SK-N-SH treated with all-trans-retinoic acid at 6 μM for 48 hours (cell line): ENCODE results near the gene GRM7.

Experiments
- ATAC-seq: fragments of 200-7000 bp; cut with Tn5 transposase; 3 replicates; pipeline ENCODE4 v1.9.1; 2020; ENCODE audit warnings: mild to moderate bottlenecking, moderate library complexity
- ARNTL ChIP-seq: fragments of 450-650 bp; formaldehyde crosslinking; IDR thresholded peaks from 2 replicates; pipeline ENCODE4 v1.5.0; 2020; ENCODE audit warnings: low read depth, mild to moderate bottlenecking, moderate library complexity, borderline replicate concordance
- BACH2 ChIP-seq: fragments of 250-450 bp; sonication (Bioruptor Pico); IDR thresholded peaks from 2 replicates; pipeline ENCODE4 v1.9.0; 2021; ENCODE audit warnings: mild to moderate bottlenecking, borderline replicate concordance
- CSDC2 ChIP-seq: fragments of 250-450 bp; sonication (Bioruptor Pico); IDR thresholded peaks from 2 replicates; pipeline ENCODE4 v1.5.0; 2020; ENCODE audit warnings: mild to moderate bottlenecking, moderate library complexity
- ESRRG ChIP-seq: fragments of 250-450 bp; sonication (Bioruptor Pico); IDR thresholded peaks from 2 replicates; pipeline ENCODE4 v1.6.1; 2021; ENCODE audit warnings: mild to moderate bottlenecking
- GLIS3 ChIP-seq: fragments of 250-450 bp; sonication (Bioruptor Pico); IDR thresholded peaks from 2 replicates; pipeline ENCODE4 v1.5.0; 2020; ENCODE audit warnings: mild to moderate bottlenecking, moderate library complexity
- ISL1 ChIP-seq: fragments of 250-450 bp; sonication (Bioruptor Pico); IDR thresholded peaks from 2 replicates; pipeline ENCODE4 v2.1.2; 2022; ENCODE audit warnings: mild to moderate bottlenecking, moderate library complexity
- OSR1 ChIP-seq: fragments of 250-450 bp; sonication (Bioruptor Pico); IDR thresholded peaks from 2 replicates; pipeline ENCODE4 v1.8.0; 2022; ENCODE audit warnings: moderate library complexity, mild to moderate bottlenecking, inconsistent platforms
- POU6F1 ChIP-seq: fragments of 250-450 bp; sonication (Bioruptor Pico); IDR thresholded peaks from 2 replicates; pipeline ENCODE4 v1.8.0; 2021; ENCODE audit warnings: low read depth, mild to moderate bottlenecking, moderate library complexity, borderline replicate concordance
- RARB ChIP-seq: fragments of 250-450 bp; sonication (Bioruptor Pico); IDR thresholded peaks from 2 replicates; pipeline ENCODE4 v1.8.0; 2021; ENCODE audit warnings: mild to moderate bottlenecking, moderate library complexity
- SNAI2 ChIP-seq: fragments of 250-450 bp; sonication (Bioruptor Pico); IDR thresholded peaks from 2 replicates; pipeline ENCODE4 v1.5.0; 2020; ENCODE audit warnings: mild to moderate bottlenecking, moderate library complexity
- TCF4 ChIP-seq: fragments of 250-450 bp; sonication (Bioruptor Pico); IDR thresholded peaks from 2 replicates; pipeline ENCODE4 v1.8.0; 2021; ENCODE audit warnings: mild to moderate bottlenecking, moderate library complexity, borderline replicate concordance
- TOX ChIP-seq: fragments of 250-450 bp; sonication (Bioruptor Pico); IDR thresholded peaks from 2 replicates; pipeline ENCODE4 v1.8.0; 2021; ENCODE audit warnings: mild to moderate bottlenecking, moderate library complexity, borderline replicate concordance
- ZC3H10 ChIP-seq: fragments of 250-450 bp; sonication (Bioruptor Pico); IDR thresholded peaks from 2 replicates; pipeline ENCODE4 v1.5.1; 2021; ENCODE audit warnings: mild to moderate bottlenecking, moderate library complexity
- ZFP3 ChIP-seq: fragments of 250-450 bp; sonication (Bioruptor Pico); IDR thresholded peaks from 2 replicates; pipeline ENCODE4 v1.5.0; 2020; ENCODE audit warnings: mild to moderate bottlenecking, moderate library complexity
- ZFP30 ChIP-seq: fragments of 450-650 bp; formaldehyde crosslinking; IDR thresholded peaks from 2 replicates; pipeline ENCODE4 v1.5.0; 2022; ENCODE audit warnings: mild to moderate bottlenecking, moderate library complexity
- ZNF565 ChIP-seq: fragments of 450-650 bp; formaldehyde crosslinking; conservative IDR thresholded peaks from 2 replicates; pipeline ENCODE4 v1.5.0; 2020; ENCODE audit warnings: low read depth, mild to moderate bottlenecking, moderate library complexity
- ZNF70 ChIP-seq: fragments of 450-650 bp; formaldehyde crosslinking; IDR thresholded peaks from 2 replicates; pipeline ENCODE4 v1.5.0; 2020; ENCODE audit warnings: mild to moderate bottlenecking, moderate library complexity
- ZNF8 ChIP-seq: fragments of 450-650 bp; formaldehyde crosslinking; IDR thresholded peaks from 2 replicates; pipeline ENCODE4 v1.5.0; 2020; ENCODE audit warnings: mild to moderate bottlenecking, moderate library complexity
- TF ChIP-seq, protein P1 (sequence below): fragments of 250-450 bp; sonication (Bioruptor Pico); IDR thresholded peaks from 2 replicates; pipeline ENCODE4 v1.5.1; 2020; ENCODE audit warnings: low read depth, mild to moderate bottlenecking, moderate library complexity
- TF ChIP-seq, protein P2 (sequence below): fragments of 250-450 bp; sonication (Bioruptor Pico); IDR thresholded peaks from 2 replicates; pipeline ENCODE4 v1.8.0; 2020; ENCODE audit warnings: mild to moderate bottlenecking, moderate library complexity, borderline replicate concordance
- TF ChIP-seq, protein P3 (sequence below): fragments of 250-450 bp; sonication (Bioruptor Pico); IDR thresholded peaks from 2 replicates; pipeline ENCODE4 v1.5.0; 2020; ENCODE audit warnings: mild to moderate bottlenecking, moderate library complexity
- TF ChIP-seq, protein P4 (sequence below): fragments of 250-450 bp; sonication (Bioruptor Pico); IDR thresholded peaks from 2 replicates; pipeline ENCODE4 v1.5.1; 2021; ENCODE audit warnings: mild to moderate bottlenecking, moderate library complexity

The GRM7 gene

GRCh38 chr3:7565574-7565973 lies 704.7 kb downstream of the GRM7 start:
- TF ChIP-seq ZC3H10 (CRISPR knock-in tag) (no peak), ISL1 (CRISPR knock-in tag) (peak; percentile 37; the same call in 1 of the 2 replicates)
- TF ChIP-seq, all 23 proteins: peak for 1
- no peak for ATAC-seq

- no peak for ATAC-seq
These were observed 706.2 kb downstream of the GRM7 start for GRCh38 chr3:7567160-7567559.

DNA sequence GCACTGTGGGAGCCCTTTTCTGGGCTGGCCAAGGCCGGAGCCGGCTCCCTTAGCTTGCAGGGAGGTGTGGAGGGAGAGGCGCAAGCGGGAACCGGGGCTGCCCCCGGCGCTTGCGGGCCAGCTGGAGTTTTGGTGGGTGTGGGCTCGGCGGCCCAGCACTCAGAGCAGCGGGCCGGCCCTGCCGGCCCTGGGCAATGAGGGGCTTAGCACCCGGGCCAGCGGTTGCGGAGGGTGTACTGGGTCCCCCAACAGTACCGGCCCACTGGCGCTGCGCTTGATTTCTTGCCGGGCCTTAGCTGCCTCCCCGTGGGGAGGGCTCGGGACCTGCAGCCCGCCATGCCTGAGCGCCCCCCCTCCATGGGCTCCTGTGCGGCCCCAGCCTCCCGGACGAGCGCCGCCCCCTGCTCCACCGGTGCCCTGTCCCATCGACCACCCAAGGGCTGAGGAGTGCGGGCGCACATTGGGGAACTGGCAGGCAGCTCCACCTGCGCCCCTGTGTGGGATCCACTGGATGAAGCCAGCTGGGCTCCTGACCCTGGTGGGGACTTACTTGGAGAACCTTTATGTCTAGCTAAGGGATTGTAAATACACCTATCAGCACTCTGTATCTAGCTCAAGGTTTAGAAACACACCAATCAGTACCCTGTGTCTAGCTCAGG lies 707.7 kb downstream of the GRM7 start:
- ATAC-seq: no peak
- no peak for TF ChIP-seq ZNF565 (CRISPR knock-in tag)
- no peak for TF ChIP-seq ARNTL
- TF ChIP-seq GLIS3: no peak
- no peak for TF ChIP-seq ESRRG (CRISPR knock-in tag)
- TF ChIP-seq, protein P1, sequence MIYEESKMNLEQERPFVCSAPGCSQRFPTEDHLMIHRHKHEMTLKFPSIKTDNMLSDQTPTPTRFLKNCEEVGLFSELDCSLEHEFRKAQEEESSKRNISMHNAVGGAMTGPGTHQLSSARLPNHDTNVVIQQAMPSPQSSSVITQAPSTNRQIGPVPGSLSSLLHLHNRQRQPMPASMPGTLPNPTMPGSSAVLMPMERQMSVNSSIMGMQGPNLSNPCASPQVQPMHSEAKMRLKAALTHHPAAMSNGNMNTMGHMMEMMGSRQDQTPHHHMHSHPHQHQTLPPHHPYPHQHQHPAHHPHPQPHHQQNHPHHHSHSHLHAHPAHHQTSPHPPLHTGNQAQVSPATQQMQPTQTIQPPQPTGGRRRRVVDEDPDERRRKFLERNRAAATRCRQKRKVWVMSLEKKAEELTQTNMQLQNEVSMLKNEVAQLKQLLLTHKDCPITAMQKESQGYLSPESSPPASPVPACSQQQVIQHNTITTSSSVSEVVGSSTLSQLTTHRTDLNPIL (CRISPR knock-in tag): no peak
- TF ChIP-seq, protein P2, sequence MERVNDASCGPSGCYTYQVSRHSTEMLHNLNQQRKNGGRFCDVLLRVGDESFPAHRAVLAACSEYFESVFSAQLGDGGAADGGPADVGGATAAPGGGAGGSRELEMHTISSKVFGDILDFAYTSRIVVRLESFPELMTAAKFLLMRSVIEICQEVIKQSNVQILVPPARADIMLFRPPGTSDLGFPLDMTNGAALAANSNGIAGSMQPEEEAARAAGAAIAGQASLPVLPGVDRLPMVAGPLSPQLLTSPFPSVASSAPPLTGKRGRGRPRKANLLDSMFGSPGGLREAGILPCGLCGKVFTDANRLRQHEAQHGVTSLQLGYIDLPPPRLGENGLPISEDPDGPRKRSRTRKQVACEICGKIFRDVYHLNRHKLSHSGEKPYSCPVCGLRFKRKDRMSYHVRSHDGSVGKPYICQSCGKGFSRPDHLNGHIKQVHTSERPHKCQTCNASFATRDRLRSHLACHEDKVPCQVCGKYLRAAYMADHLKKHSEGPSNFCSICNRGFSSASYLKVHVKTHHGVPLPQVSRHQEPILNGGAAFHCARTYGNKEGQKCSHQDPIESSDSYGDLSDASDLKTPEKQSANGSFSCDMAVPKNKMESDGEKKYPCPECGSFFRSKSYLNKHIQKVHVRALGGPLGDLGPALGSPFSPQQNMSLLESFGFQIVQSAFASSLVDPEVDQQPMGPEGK (CRISPR knock-in tag): no peak
- no peak for TF ChIP-seq CSDC2
- TF ChIP-seq, protein P3, sequence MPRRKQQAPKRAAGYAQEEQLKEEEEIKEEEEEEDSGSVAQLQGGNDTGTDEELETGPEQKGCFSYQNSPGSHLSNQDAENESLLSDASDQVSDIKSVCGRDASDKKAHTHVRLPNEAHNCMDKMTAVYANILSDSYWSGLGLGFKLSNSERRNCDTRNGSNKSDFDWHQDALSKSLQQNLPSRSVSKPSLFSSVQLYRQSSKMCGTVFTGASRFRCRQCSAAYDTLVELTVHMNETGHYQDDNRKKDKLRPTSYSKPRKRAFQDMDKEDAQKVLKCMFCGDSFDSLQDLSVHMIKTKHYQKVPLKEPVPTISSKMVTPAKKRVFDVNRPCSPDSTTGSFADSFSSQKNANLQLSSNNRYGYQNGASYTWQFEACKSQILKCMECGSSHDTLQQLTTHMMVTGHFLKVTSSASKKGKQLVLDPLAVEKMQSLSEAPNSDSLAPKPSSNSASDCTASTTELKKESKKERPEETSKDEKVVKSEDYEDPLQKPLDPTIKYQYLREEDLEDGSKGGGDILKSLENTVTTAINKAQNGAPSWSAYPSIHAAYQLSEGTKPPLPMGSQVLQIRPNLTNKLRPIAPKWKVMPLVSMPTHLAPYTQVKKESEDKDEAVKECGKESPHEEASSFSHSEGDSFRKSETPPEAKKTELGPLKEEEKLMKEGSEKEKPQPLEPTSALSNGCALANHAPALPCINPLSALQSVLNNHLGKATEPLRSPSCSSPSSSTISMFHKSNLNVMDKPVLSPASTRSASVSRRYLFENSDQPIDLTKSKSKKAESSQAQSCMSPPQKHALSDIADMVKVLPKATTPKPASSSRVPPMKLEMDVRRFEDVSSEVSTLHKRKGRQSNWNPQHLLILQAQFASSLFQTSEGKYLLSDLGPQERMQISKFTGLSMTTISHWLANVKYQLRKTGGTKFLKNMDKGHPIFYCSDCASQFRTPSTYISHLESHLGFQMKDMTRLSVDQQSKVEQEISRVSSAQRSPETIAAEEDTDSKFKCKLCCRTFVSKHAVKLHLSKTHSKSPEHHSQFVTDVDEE (CRISPR knock-in tag): no peak
- TF ChIP-seq ZFP3: no peak

More at GRCh38 chr3:7567160-7567559, 706.2 kb downstream of the GRM7 start:
- TF ChIP-seq ISL1 (CRISPR knock-in tag) (no peak), TCF4 (CRISPR knock-in tag) (no peak), RARB (CRISPR knock-in tag) (no peak), ZNF8 (no peak), ARNTL (no peak), ZNF70 (CRISPR knock-in tag) (no peak), GLIS3 (no peak), ZFP30 (no peak), ZFP3 (no peak), TOX (CRISPR knock-in tag) (no peak), OSR1 (CRISPR knock-in tag) (no peak), SNAI2 (CRISPR knock-in tag) (no peak), BACH2 (CRISPR knock-in tag) (no peak), CSDC2 (no peak), ZC3H10 (CRISPR knock-in tag) (no peak), POU6F1 (CRISPR knock-in tag) (no peak), ESRRG (CRISPR knock-in tag) (no peak)
- TF ChIP-seq, protein P2 (CRISPR knock-in tag): no peak
- TF ChIP-seq, protein P4, sequence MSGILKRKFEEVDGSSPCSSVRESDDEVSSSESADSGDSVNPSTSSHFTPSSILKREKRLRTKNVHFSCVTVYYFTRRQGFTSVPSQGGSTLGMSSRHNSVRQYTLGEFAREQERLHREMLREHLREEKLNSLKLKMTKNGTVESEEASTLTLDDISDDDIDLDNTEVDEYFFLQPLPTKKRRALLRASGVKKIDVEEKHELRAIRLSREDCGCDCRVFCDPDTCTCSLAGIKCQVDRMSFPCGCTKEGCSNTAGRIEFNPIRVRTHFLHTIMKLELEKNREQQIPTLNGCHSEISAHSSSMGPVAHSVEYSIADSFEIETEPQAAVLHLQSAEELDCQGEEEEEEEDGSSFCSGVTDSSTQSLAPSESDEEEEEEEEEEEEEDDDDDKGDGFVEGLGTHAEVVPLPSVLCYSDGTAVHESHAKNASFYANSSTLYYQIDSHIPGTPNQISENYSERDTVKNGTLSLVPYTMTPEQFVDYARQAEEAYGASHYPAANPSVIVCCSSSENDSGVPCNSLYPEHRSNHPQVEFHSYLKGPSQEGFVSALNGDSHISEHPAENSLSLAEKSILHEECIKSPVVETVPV (CRISPR knock-in tag): no peak
- TF ChIP-seq, protein P3 (CRISPR knock-in tag): no peak
- TF ChIP-seq, all 23 proteins: peak for 0
